HCT116 (cell line): Measurements from ENCODE around the gene VRK3. TPM values are rescaled to one million over a fixed set of nuclear protein-coding genes. Genes with fewer than 3 reads are reported as not detected.

Experiments
- ATAC-seq: fragments of 200-7000 bp; cut with Tn5 transposase; 2 replicates; pipeline ENCODE4 v1.9.1; 2020; ENCODE audit warnings: mild to moderate bottlenecking, moderate library complexity
- BruUV-seq: library from RNA; stranded (reverse); fragments of 400-500 nt; replicated peaks from 2 replicates; lab custom pipeline; 2021; lab: Mats Ljungman, UMichigan
- CTCF ChIA-PET: fragments of 300-600 bp; sonication (Branson Sonifier 250); formaldehyde crosslinking; loops from one replicate; lab custom pipeline; 2021; ENCODE audit warnings: antibody characterized with exemption; lab: Charles Lee
- POLR2A ChIA-PET: fragments of 300-600, 350-600 bp; sonication (Branson Sonifier 250); formaldehyde crosslinking; loops from one replicate; lab custom pipeline; 2021; ENCODE audit warnings: antibody characterized with exemption; lab: Charles Lee
- RAD21 ChIA-PET, 2 experiments: fragments of 300-600 bp; sonication (Branson Sonifier 250); formaldehyde crosslinking; loops; one replicate each; lab custom pipeline; 2023; ENCODE audit warnings: low total read pairs in 2 of 2; ENCODE audit not compliant: uncharacterized antibody in 2 of 2, unreplicated experiment in 2 of 2, low non-redundant PET in 1 of 2; lab: Charles Lee
- DNase-seq: peaks from one replicate; pipeline ENCODE4 v3.0.0-alpha.2; 2010; ENCODE audit warnings: low read depth, low spot score
- H2AFZ ChIP-seq: fragments of 200-600 bp; shearing (Covaris generic), sonication (generic); 2 replicates; pipeline ENCODE4 v1.6.1; 2017; ENCODE audit warnings: low read depth, mixed run types, mixed read lengths, antibody characterized with exemption, low read length; ENCODE audit not compliant: poor library complexity, severe bottlenecking
- H3K27ac ChIP-seq: 2 replicates; pipeline ENCODE4 v1.5.1; 2012; ENCODE audit warnings: low read depth, low read length
- H3K27me3 ChIP-seq: fragments of 200-600 bp; sonication (generic); 2 replicates; pipeline ENCODE4 v1.6.1; 2016; ENCODE audit warnings: mixed run types, low read length, mixed read lengths; ENCODE audit not compliant: insufficient read depth
- H3K36me3 ChIP-seq, 2 experiments: fragments of 200-500 bp in 1 of 2; fragments of 200-600 bp in 1 of 2; sonication (Bioruptor generic) in 1 of 2; sonication (generic) in 1 of 2; 2 replicates each; pipeline versions ENCODE4 v1.5.1 to v1.6.1; 2014 to 2016; ENCODE audit warnings: low read length in 2 of 2, inconsistent platforms in 1 of 2, mixed read lengths in 1 of 2, mixed run types in 1 of 2; ENCODE audit not compliant: insufficient read depth in 2 of 2, control insufficient read depth in 1 of 2
- H3K4me1 ChIP-seq, 2 experiments: fragments of 200-600 bp in 1 of 2; sonication (generic) in 1 of 2; 2 replicates each; pipeline versions ENCODE4 v1.5.1 to v1.6.1; 2012 to 2017; ENCODE audit warnings: low read length in 2 of 2, inconsistent platforms in 1 of 2, mild to moderate bottlenecking in 1 of 2, mixed read lengths in 1 of 2, mixed run types in 1 of 2, moderate library complexity in 1 of 2; ENCODE audit not compliant: insufficient read depth in 2 of 2, control insufficient read depth in 1 of 2
- H3K4me2 ChIP-seq: fragments of 200-600 bp; sonication (generic); 2 replicates; pipeline ENCODE4 v1.6.1; 2017; ENCODE audit warnings: mixed run types, low read length, mixed read lengths
- H3K4me3 ChIP-seq, 2 experiments: fragments of 200-600 bp in 1 of 2; sonication (generic) in 1 of 2; replicated peaks in 1 of 2; 2 replicates each; pipeline ENCODE4 v1.5.1; 2011 to 2016; ENCODE audit warnings: low read length in 2 of 2, control low read depth in 1 of 2, low read depth in 1 of 2, mild to moderate bottlenecking in 1 of 2, mixed read lengths in 1 of 2, mixed run types in 1 of 2
- H3K79me2 ChIP-seq: fragments of 200-600 bp; sonication (generic); 2 replicates; pipeline ENCODE4 v1.6.1; 2017; ENCODE audit warnings: mild to moderate bottlenecking, mixed run types, low read length, moderate library complexity, mixed read lengths; ENCODE audit not compliant: insufficient read depth
- H3K9ac ChIP-seq: fragments of 200-600 bp; sonication (generic); 2 replicates; pipeline ENCODE4 v1.6.1; 2016; ENCODE audit warnings: low read length, mixed read lengths
- H3K9me2 ChIP-seq: fragments of 200-600 bp; sonication (generic), shearing (Covaris generic); 2 replicates; pipeline ENCODE4 v1.6.1; 2017; ENCODE audit warnings: mixed run types, mild to moderate bottlenecking, moderate library complexity; ENCODE audit not compliant: insufficient read depth
- H3K9me3 ChIP-seq, 2 experiments: fragments of 200-500 bp in 1 of 2; fragments of 200-600 bp in 1 of 2; sonication (Bioruptor generic) in 1 of 2; sonication (generic) in 1 of 2; 2 replicates each; pipeline ENCODE4 v1.6.1; 2014 to 2017; ENCODE audit warnings: low read length in 2 of 2, mixed read lengths in 2 of 2, inconsistent platforms in 1 of 2, low read depth in 1 of 2, mild to moderate bottlenecking in 1 of 2, mixed run types in 1 of 2, moderate library complexity in 1 of 2; ENCODE audit not compliant: control insufficient read depth in 1 of 2, insufficient read depth in 1 of 2
- H4K20me1 ChIP-seq: fragments of 200-600 bp; sonication (generic), shearing (Covaris generic); 2 replicates; pipeline ENCODE4 v1.6.1; 2017; ENCODE audit warnings: mixed run types, mild to moderate bottlenecking, moderate library complexity; ENCODE audit not compliant: insufficient read depth
- CBX3 ChIP-seq: IDR thresholded peaks from 2 replicates; pipeline ENCODE4 v1.6.1; 2012; ENCODE audit warnings: low read depth
- CEBPB ChIP-seq: IDR thresholded peaks from 2 replicates; pipeline ENCODE4 v1.6.1; 2012; ENCODE audit warnings: low read depth
- EGR1 ChIP-seq: IDR thresholded peaks from 2 replicates; pipeline ENCODE4 v1.6.1; 2012; ENCODE audit warnings: low read depth
- FOSL1 ChIP-seq: IDR thresholded peaks from 2 replicates; pipeline ENCODE4 v1.6.1; 2012; ENCODE audit warnings: low read depth
- POLR2A ChIP-seq: IDR thresholded peaks from 2 replicates; pipeline ENCODE4 v1.7.0; 2011; ENCODE audit warnings: borderline replicate concordance; ENCODE audit not compliant: insufficient read depth, insufficient read length; ENCODE audit errors: extremely low read depth
- POLR2AphosphoS5 ChIP-seq: IDR thresholded peaks from 2 replicates; pipeline ENCODE4 v1.6.1; 2011; ENCODE audit warnings: mild to moderate bottlenecking, low read depth, low read length, moderate library complexity
- SIN3A ChIP-seq: IDR thresholded peaks from 2 replicates; pipeline ENCODE4 v1.6.1; 2012; ENCODE audit warnings: low read depth
- SRF ChIP-seq: IDR thresholded peaks from 2 replicates; pipeline ENCODE4 v1.6.1; 2012; ENCODE audit warnings: low read depth
- TCF7L2 ChIP-seq: IDR thresholded peaks from 2 replicates; pipeline ENCODE4 v1.7.0; 2011; ENCODE audit warnings: borderline replicate concordance, inconsistent platforms; ENCODE audit not compliant: insufficient read depth, insufficient read length; ENCODE audit errors: extremely low read depth
- YY1 ChIP-seq: IDR thresholded peaks from 2 replicates; pipeline ENCODE4 v1.6.1; 2011; ENCODE audit warnings: low read length, low read depth, moderate library complexity, mild to moderate bottlenecking; ENCODE audit not compliant: insufficient replicate concordance; ENCODE audit errors: extremely low read depth
- ZFX ChIP-seq: fragments of 450-650 bp; IDR thresholded peaks from 2 replicates; pipeline ENCODE4 v1.6.1; 2017
- ZNF274 ChIP-seq: fragments of 200-500 bp; sonication (Bioruptor generic); IDR thresholded peaks from 2 replicates; pipeline ENCODE4 v1.6.1; 2014; ENCODE audit warnings: mild to moderate bottlenecking, low read depth, low read length, inconsistent platforms
- intact Hi-C: fragments of 100-400 bp; cut with micrococcal nuclease; formaldehyde crosslinking; loops from 2 replicates; pipeline ENCODE4 v1.10.0; 2022
- total RNA-seq: library from RNA; stranded (reverse); gene quantifications from one replicate; pipeline ENCODE4 v1.2.1, GENCODE V29; 2021; ENCODE audit not compliant: unreplicated experiment
- TF ChIP-seq, protein P1 (sequence below): IDR thresholded peaks from 2 replicates; pipeline ENCODE4 v1.6.1; 2011; ENCODE audit warnings: mild to moderate bottlenecking, low read length, moderate library complexity; ENCODE audit not compliant: insufficient replicate concordance; ENCODE audit errors: extremely low read depth
- TF ChIP-seq, protein P2 (sequence below): IDR thresholded peaks from 2 replicates; pipeline ENCODE4 v1.6.1; 2012; ENCODE audit warnings: low read depth
- TF ChIP-seq, protein P3 (sequence below), 3 experiments: fragments of 200-600 bp in 1 of 3; sonication (generic) in 1 of 3; IDR thresholded peaks in 2 of 3; conservative IDR thresholded peaks in 1 of 3; 2 replicates each; pipeline ENCODE4 v1.5.1; 2012 to 2017; ENCODE audit warnings: low read depth in 2 of 3, low read length in 2 of 3, antibody characterized with exemption in 1 of 3, borderline replicate concordance in 1 of 3, control low read depth in 1 of 3, mild to moderate bottlenecking in 1 of 3, mixed read lengths in 1 of 3, mixed run types in 1 of 3, moderate library complexity in 1 of 3; ENCODE audit not compliant: insufficient read depth in 1 of 3
- TF ChIP-seq, protein P4 (sequence below): IDR thresholded peaks from 2 replicates; pipeline ENCODE4 v1.6.1; 2012

Gene VRK3
- total RNA-seq, 1 experiment from 2014 or later, result 44.0 TPM

DNA sequence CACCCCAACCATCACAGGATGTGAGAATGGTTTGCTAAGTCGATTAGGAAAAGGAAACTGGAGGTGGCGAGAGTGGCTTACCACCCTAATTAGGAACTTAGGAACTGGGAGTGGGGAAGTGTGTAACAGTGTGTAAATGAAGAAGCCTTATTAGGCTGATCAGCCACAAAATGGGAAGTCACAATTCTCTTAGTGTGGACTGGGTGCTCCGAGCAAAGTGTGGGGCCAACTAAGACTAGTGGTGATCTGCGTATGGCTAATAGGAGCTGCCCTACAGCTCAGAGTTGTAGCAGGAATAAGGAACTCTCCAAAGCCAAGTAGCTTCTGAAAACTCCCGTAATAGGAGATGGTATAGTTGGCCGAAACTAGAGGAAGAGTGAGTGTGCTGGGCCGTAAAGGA, 71.8 kb downstream of the VRK3 start:
- no peaks in the 10 kb centered on the region for H4K20me1 ChIP-seq
- H3K4me3 ChIP-seq, result no peak overlapping the region
- H3K9me2 ChIP-seq, result no peaks in the 10 kb centered on the region
- no TSS peak for BruUV-seq
- H3K79me2 ChIP-seq, result no peaks in the 10 kb centered on the region
- H2AFZ ChIP-seq, result no peak overlapping the region
- no peaks in the 10 kb centered on the region for H3K36me3 ChIP-seq
- H3K4me2 ChIP-seq, result no peak overlapping the region
- intact Hi-C loops, result no loop called here
- no peak for ATAC-seq
- ChIA-PET RAD21 (no interaction called here), CTCF (no interaction called here)
- H3K27me3 ChIP-seq, result no peaks in the 10 kb centered on the region
- TF ChIP-seq SRF (no peak), TCF7L2 (no peak), ZNF274 (no peak), EGR1 (no peak), POLR2AphosphoS5 (no peak), POLR2A (no peak), YY1 (no peak), SIN3A (no peak), FOSL1 (no peak), ZFX (no peak), CEBPB (no peak), CBX3 (no peak)
- TF ChIP-seq, protein P1, sequence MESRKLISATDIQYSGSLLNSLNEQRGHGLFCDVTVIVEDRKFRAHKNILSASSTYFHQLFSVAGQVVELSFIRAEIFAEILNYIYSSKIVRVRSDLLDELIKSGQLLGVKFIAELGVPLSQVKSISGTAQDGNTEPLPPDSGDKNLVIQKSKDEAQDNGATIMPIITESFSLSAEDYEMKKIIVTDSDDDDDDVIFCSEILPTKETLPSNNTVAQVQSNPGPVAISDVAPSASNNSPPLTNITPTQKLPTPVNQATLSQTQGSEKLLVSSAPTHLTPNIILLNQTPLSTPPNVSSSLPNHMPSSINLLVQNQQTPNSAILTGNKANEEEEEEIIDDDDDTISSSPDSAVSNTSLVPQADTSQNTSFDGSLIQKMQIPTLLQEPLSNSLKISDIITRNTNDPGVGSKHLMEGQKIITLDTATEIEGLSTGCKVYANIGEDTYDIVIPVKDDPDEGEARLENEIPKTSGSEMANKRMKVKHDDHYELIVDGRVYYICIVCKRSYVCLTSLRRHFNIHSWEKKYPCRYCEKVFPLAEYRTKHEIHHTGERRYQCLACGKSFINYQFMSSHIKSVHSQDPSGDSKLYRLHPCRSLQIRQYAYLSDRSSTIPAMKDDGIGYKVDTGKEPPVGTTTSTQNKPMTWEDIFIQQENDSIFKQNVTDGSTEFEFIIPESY, result no peak
- TF ChIP-seq, protein P2, sequence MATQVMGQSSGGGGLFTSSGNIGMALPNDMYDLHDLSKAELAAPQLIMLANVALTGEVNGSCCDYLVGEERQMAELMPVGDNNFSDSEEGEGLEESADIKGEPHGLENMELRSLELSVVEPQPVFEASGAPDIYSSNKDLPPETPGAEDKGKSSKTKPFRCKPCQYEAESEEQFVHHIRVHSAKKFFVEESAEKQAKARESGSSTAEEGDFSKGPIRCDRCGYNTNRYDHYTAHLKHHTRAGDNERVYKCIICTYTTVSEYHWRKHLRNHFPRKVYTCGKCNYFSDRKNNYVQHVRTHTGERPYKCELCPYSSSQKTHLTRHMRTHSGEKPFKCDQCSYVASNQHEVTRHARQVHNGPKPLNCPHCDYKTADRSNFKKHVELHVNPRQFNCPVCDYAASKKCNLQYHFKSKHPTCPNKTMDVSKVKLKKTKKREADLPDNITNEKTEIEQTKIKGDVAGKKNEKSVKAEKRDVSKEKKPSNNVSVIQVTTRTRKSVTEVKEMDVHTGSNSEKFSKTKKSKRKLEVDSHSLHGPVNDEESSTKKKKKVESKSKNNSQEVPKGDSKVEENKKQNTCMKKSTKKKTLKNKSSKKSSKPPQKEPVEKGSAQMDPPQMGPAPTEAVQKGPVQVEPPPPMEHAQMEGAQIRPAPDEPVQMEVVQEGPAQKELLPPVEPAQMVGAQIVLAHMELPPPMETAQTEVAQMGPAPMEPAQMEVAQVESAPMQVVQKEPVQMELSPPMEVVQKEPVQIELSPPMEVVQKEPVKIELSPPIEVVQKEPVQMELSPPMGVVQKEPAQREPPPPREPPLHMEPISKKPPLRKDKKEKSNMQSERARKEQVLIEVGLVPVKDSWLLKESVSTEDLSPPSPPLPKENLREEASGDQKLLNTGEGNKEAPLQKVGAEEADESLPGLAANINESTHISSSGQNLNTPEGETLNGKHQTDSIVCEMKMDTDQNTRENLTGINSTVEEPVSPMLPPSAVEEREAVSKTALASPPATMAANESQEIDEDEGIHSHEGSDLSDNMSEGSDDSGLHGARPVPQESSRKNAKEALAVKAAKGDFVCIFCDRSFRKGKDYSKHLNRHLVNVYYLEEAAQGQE, result no peak
- TF ChIP-seq, protein P3, sequence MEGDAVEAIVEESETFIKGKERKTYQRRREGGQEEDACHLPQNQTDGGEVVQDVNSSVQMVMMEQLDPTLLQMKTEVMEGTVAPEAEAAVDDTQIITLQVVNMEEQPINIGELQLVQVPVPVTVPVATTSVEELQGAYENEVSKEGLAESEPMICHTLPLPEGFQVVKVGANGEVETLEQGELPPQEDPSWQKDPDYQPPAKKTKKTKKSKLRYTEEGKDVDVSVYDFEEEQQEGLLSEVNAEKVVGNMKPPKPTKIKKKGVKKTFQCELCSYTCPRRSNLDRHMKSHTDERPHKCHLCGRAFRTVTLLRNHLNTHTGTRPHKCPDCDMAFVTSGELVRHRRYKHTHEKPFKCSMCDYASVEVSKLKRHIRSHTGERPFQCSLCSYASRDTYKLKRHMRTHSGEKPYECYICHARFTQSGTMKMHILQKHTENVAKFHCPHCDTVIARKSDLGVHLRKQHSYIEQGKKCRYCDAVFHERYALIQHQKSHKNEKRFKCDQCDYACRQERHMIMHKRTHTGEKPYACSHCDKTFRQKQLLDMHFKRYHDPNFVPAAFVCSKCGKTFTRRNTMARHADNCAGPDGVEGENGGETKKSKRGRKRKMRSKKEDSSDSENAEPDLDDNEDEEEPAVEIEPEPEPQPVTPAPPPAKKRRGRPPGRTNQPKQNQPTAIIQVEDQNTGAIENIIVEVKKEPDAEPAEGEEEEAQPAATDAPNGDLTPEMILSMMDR (IDR thresholded peaks at IDR 0.05 in 2 of 3, conservative IDR thresholded peaks at IDR 0.05 in 1 of 3; ENCODE audit: borderline replicate concordance in 1 of 3, insufficient read depth in 1 of 3, low read depth in 2 of 3, low read length in 2 of 3), result no peak
- TF ChIP-seq, protein P4, sequence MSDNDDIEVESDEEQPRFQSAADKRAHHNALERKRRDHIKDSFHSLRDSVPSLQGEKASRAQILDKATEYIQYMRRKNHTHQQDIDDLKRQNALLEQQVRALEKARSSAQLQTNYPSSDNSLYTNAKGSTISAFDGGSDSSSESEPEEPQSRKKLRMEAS, result no peak
- TF ChIP-seq, all 23 proteins: peak for 0
- Histone ChIP-seq H3K27ac (no peak overlapping the region), H3K9ac (no peak overlapping the region), H3K4me1 (0 out of 4 replicates have a peak, but pooled peaks cover 0 to 7% of the 10 kb centered on the region in 2 experiments), H3K9me3 (no peaks in the 10 kb centered on the region)
- POLR2A ChIA-PET, result interaction anchor here (1.3 kb wide), 1 partner anchor 24 kb away, joined by 4 read pairs; the partner anchor contains the start of genes ATF5 and NUP62
- DNase-seq, result no peak
